ENCODE data around the gene C16orf96.

Gene C16orf96

GRCh38 chr16:4525634-4526277, 30.4 kb upstream of the C16orf96 start:
- DNase-seq: no peak

DNA sequence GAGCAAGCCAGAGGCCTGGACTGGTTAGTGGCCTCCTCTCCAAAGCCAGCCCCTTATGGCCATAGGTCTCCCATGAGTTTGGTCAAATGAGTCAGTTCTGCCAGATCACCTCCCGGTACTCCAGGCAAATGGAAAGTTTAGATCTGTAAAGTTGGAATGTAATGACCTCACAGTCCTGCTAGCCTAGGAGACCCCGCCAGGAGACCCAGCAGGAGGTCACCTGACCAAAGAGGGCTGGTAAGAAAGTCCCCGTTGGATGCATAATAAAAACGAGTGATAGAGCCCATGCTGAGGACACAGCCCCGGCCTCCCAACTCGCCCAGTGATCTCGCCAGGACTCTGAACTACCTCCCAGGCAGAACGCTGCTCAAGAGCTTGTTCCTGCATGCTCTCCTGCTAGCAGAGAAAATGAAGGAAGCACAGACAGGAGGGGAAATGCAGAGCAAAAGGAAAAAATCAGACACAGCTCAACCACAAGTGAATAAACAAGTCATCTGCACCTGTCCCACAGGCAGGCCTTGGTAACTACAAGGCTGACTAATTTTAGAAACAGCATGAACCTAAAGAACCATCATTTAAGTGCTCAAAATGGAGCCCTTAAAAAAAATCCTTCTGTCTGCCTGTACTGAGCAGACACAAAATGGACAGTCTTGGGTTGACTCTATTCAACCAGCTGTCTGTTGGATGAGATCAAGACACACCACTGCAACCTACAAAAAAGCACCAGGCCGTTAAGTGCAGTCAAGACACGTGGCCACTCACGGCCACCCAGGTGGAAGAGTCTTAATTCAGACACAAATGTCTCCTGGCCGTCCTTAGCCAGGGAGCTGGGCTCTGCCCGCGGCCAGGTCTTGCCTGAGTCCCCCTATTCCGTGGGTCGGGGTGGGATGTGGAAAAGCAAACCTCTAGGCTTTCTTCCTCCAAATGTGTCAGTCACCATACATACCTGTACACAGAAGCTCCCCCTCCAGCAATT, 26.8 kb upstream of the C16orf96 start:
- no peak for DNase-seq

- no peak for DNase-seq
These were observed 24.3 kb upstream of the C16orf96 start for GRCh38 chr16:4531811-4532210.

- no peak for DNase-seq
These were observed 23.9 kb upstream of the C16orf96 start for GRCh38 chr16:4532238-4532637.

DNA sequence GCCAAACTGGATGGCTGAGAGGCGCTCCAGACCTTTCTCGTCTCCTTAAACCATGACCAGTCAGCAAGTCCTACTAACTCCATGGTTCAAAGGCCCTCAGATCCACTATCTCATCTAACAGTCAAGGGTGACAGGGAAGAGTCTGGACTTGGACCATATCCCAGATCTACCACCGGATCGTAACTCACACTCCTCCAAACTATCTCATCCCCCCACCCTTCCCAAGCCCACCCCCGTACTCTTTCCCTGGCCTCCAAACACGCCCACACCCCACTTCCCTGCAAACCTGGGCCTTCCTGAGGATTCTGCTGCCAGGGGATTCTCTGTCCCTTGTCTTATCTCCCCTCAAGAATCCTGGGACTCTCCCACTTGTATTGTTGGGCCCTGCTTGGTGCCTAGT, 22.6 kb upstream of the C16orf96 start:
- DNase-seq: no peak

DNA sequence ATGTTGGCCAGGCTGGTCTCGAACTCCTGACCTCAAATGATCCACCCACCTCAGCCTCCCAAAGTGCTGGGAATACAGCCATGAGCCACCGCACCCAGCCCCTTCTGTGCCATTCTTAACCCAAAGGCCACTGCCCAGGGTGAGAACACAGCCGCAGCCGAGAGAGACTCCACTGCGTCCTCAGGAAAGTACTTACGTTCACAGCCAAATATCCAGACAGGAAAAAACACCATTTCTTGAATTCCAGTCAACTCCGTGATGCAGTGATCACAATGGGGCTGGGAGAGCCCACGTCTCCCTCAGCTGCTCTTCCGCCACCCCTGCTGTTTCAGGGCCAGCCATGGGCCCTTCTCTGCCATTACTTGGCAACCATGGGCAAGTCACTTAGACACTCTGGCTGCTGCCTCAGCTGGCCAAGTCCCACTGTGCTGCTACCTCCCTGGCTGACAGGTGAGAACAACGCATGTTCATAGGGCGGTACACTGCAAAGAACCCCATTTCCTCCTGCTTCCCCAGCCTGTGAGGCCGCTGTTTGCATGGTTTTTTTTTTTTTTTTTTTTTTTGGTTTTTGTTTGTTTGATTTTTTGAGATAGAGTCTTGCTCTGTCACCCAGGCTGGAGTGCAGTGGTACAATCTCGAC, 21.9 kb upstream of the C16orf96 start:
- DNase-seq: no peak

DNA sequence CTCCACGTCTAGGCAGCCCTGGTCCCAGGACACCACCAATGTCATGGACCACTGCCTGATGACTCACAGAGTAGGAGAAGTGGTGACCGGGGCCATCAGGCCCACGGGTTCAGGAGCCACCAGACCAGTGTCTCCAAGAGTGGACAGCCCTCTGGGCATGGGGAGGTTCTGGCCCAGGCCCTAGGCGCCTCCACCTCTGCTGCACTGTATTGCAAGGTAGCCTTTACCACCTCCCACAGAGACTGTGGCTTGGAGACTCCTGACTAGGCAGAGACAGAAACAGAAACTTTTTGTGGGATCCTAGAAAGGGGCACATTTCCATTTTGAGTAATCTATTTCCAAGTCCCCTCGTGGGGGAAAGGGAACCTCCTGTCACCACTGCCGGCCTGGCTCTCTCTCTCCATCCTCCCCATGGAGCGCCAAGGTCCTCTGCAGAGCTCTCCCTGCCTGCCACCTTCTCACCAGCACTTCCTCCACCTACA, 20.5 kb upstream of the C16orf96 start:
- DNase-seq: no peak

DNA sequence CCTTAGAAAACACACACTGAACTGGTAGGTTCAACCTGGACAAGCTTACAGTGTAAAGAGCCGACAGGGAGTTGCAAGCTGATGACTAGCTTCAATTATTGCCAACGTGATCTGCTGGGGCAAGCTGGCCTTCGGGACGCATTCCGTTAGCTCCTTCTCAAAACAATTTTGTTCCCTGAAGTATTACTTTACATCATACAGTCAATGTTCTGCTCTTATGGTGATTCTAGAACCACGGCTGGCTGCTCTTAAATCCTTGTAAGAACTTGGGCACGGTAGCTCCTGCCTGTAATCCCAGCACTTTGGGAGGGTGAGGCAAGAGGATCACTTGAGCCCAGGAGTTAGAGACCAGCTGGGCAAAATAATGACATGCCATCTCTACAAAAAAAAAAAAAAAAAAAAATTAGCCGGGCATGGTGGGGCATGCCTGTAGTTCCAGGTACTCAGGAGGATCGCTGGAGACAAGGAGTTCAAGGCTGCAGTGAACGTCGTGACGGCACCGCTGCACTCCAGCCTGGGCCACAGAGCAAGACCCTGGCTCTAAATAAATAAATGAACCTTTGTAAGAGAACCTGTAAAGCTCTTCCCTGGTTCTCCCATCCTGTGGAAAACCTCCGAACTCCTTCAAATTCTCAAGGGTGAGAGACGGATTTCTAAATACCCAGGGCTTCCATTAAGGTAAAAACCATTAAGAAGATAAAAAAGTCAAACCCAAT, 19.6 kb upstream of the C16orf96 start:
- DNase-seq: no peak

- peak; percentile 41 for DNase-seq
These were observed 18.5 kb upstream of the C16orf96 start for GRCh38 chr16:4537376-4538343.

DNA sequence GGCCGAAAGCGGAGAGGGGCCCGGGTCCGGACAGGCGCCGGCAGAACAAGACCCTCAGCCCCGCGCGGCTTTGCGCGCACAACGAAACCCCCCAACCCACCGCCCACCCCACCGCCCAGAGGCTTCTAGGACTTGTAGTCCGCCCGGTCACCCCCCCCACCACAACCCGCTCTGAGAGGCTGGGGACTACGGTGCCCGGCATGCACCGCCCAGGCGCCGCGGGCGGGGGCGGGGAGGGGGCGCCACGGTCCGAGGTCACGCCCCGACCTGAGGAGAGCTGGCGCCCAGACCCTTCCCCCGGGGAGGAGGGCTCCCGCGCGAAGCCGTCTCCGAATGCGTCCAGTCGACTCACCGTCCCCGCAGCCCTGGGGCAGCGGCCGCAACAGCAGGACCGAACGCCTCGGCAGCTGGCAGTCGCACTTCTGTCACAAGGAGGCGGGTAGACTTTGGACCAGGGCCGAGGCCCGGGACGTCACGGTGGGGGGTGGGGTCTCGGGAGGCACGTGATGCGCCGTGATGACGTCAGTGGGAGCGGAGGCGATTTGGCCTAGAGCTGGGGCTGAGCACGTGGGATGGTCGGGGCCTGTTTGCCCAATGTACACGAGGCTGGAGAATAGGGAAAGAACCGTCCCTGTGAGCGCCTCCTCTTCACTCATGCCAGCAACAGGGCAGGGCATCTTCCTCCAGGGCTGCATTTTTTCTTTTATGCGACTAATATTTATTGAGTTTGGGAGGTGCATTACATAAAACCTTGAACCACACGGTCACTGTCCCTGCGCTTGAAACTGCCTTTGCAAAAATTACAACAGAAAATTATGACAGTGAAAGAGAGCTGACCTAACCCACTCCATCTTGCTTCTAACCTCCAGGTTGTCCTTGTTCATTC, 17.5 kb upstream of the C16orf96 start, which contains the start of gene CDIP1:
Gene CDIP1, minus strand, starts transcription at position 424 of the 886 bp plus-strand sequence. CDS start 24,643 bp downstream, outside the sequence.
- DNase-seq: peak; percentile 98

GRCh38 chr16:4539716-4540284, 16.3 kb upstream of the C16orf96 start:
- no peak for DNase-seq

- DNase-seq: peak; percentile 51
These were observed 11.7 kb upstream of the C16orf96 start for GRCh38 chr16:4544473-4544872.

DNA sequence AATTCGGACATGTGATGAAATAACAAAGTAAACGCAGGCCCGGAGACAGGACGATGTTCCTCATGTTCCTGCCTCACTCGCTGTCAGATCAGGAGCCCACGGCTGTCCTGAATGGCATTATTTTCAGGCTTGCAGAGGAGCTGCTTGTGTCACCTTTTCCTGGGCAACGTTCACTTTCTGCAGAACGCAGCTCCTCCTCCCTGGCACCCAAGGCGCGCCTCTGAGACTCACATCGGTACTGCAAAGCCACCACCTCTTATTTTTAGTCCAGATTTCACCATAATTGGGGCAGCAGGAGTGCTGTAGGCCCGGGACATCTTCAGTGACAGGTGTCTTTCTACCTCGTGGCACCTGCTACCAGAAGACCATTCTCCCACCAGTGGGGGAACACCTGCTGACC, 8.0 kb upstream of the C16orf96 start:
- no peak for DNase-seq

DNA sequence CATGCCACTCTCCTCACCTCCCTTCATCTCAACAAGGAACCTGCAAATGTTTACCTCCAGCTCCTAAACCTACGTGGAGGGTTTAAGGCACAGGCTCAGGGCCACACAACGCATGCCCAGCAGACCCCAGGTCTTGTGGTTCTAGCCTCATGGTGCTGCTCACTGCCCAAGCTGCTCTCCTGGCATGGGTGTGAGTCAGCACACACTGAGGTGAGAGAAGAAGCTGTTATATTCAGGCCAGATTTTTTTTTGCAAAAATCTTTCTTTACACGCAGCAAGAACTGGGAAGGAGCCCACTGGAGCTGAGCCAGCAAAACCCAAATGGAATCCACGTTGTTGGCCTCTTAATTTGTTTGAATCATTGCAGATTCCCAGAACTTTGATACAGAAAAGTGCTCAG, 5.5 kb upstream of the C16orf96 start:
- no peak for DNase-seq

GRCh38 chr16:4552541-4552940, 3.6 kb upstream of the C16orf96 start:
- no peak for DNase-seq

GRCh38 chr16:4556580-4556979, 440 bp downstream of the C16orf96 start:
- DNase-seq: no peak

DNA sequence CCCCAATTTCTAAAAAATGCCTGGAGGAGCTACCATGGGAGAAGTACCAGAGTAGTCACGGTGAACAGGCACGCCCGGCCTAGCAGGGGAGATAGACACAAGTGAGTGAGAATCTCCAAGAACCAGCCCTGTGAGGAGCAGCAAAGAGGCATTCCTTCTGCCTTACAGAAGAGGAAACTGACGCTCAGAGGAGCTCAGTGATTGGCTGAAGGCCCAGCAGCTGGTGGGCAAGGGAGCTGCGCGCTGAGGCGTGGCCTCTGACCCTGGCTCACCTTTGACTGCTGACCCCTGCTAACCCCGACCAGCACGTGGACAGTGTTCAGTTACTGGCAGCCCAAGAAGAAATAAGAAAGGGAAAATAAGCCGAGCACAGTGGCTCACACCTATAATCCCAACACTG, 1.8 kb downstream of the C16orf96 start:
- DNase-seq: no peak

- DNase-seq: no peak
These were observed 5.5 kb downstream of the C16orf96 start for GRCh38 chr16:4561596-4561995.

- DNase-seq: no peak
These were observed 8.6 kb downstream of the C16orf96 start for GRCh38 chr16:4564661-4565267.

- no peak for DNase-seq
These were observed 10.0 kb downstream of the C16orf96 start for GRCh38 chr16:4566144-4566543.

Data from NCI-H82 (cell line).